ENCODE data around the gene MVP.
"Not testable (repeated sequence)": the region's sequence is repeated elsewhere in the genome, so short reads cannot be mapped to it uniquely, and the experiment has no call there.

The MVP gene

GRCh38 chr16:29831490-29831889 is 11.2 kb downstream of the MVP start:
- DNase-seq, result no peak
- intact Hi-C loops (cut with DNase I), result no loop called here

- intact Hi-C loops (cut with DNase I); DNase-seq: not testable (repeated sequence)
Measured at GRCh38 chr16:29833219-29833618, 13.0 kb downstream of the MVP start.

- intact Hi-C loops (cut with DNase I), result no loop called here
Measured at GRCh38 chr16:29834079-29834478, 13.8 kb downstream of the MVP start.

GRCh38 chr16:29835926-29836325 is 15.7 kb downstream of the MVP start:
- no peak for DNase-seq
- intact Hi-C loops (cut with DNase I), result no loop called here

More at GRCh38 chr16:29834079-29834478, 13.8 kb downstream of the MVP start:
- no peak for DNase-seq

GRCh38 chr16:29836623-29837022 is 16.4 kb downstream of the MVP start:
- intact Hi-C loops (cut with DNase I), result no loop called here
- no peak for DNase-seq

GRCh38 chr16:29837841-29838240 is 17.6 kb downstream of the MVP start:
- intact Hi-C loops (cut with DNase I), result no loop called here
- DNase-seq, result no peak

- no peak for DNase-seq
- intact Hi-C loops (cut with DNase I), result no loop called here
Measured at GRCh38 chr16:29839822-29840221, 19.6 kb downstream of the MVP start.

GRCh38 chr16:29840240-29840639 is 20.0 kb downstream of the MVP start:
- no peak for DNase-seq
- intact Hi-C loops (cut with DNase I), result no loop called here

GRCh38 chr16:29841631-29842030 is 21.4 kb downstream of the MVP start:
- no peak for DNase-seq
- intact Hi-C loops (cut with DNase I), result no loop called here

- DNase-seq, result no peak
- intact Hi-C loops (cut with DNase I), result no loop called here
Measured at GRCh38 chr16:29842732-29843346, 22.6 kb downstream of the MVP start.

GRCh38 chr16:29843931-29844330 is 23.7 kb downstream of the MVP start:
- DNase-seq, result no peak
- intact Hi-C loops (cut with DNase I), result no loop called here

GRCh38 chr16:29844575-29845331 is 24.5 kb downstream of the MVP start:
- no peak for DNase-seq
- intact Hi-C loops (cut with DNase I), result no loop called here

GRCh38 chr16:29845656-29846055 is 25.4 kb downstream of the MVP start:
- no peak for DNase-seq
- intact Hi-C loops (cut with DNase I), result no loop called here

GRCh38 chr16:29848420-29849297 is 28.4 kb downstream of the MVP start:
- peak; percentile 28 to 93 (median 80) for DNase-seq

GRCh38 chr16:29849505-29849904 is 29.2 kb downstream of the MVP start:
- DNase-seq, result peak in 21 of 42 donors; percentile 9 to 78 (median 36)
- intact Hi-C loops (cut with DNase I), result no loop called here

More at GRCh38 chr16:29848420-29849297, 28.4 kb downstream of the MVP start:
- intact Hi-C loops (cut with DNase I), result no loop called here

- intact Hi-C loops (cut with DNase I), result no loop called here
- no peak for DNase-seq
Measured at GRCh38 chr16:29850998-29851397, 30.7 kb downstream of the MVP start.

GRCh38 chr16:29852654-29853053 is 32.4 kb downstream of the MVP start:
- intact Hi-C loops (cut with DNase I), result no loop called here
- peak in 1 of 42 donors; percentile 18 for DNase-seq

- intact Hi-C loops (cut with DNase I), result no loop called here
- DNase-seq, result no peak
Measured at GRCh38 chr16:29854520-29855100, 34.3 kb downstream of the MVP start.

GRCh38 chr16:29857133-29857760 is 37.0 kb downstream of the MVP start:
- intact Hi-C loops (cut with DNase I), result no loop called here
- no peak for DNase-seq
